ENCODE data around the gene SPEG. TPM values are rescaled to one million over a fixed set of nuclear protein-coding genes. Genes with fewer than 3 reads are reported as not detected.

The SPEG gene
- polyA plus RNA-seq, 1 donor (not counting 4 experiments of a cell fraction or from before 2014, with no cell fraction given) = 18.8 TPM

DNA sequence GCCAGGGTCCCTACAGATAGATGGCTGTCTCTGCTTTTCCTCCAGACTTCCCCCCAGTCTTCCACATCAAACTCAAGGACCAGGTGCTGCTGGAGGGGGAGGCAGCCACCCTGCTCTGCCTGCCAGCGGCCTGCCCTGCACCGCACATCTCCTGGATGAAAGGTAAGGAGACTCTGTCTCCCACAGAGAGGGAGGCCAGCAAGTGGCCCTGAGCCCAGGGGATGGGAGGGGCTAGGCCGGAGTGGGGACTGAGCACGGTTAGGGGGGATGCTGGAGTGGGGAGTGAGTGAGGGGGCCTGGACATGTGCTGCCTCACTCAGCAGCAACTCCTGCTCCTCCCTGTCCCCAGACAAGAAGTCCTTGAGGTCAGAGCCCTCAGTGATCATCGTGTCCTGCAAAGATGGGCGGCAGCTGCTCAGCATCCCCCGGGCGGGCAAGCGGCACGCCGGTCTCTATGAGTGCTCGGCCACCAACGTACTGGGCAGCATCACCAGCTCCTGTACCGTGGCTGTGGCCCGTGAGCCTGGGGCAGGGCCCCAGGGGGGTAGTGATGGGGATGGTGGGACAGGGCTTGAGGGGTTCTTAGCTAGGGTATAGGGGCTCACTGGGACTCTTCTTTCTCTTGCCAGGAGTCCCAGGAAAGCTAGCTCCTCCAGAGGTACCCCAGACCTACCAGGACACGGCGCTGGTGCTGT is 53.7 kb downstream of the SPEG start:
- Histone ChIP-seq H3K4me1 (ENCODE audit: control insufficient read depth, extremely low read depth, insufficient read depth, low read length) (no peaks in the 10 kb centered on the region), H3K79me2 (ENCODE audit: control insufficient read depth, insufficient read depth, low read length) (no peaks in the 10 kb centered on the region), H3K27ac (ENCODE audit: control insufficient read depth, insufficient read depth, low read length) (no peak overlapping the region), H3K9me1 (ENCODE audit: control insufficient read depth, extremely low read depth, insufficient read depth, low read length) (no peaks in the 10 kb centered on the region), H3K36me3 (ENCODE audit: control insufficient read depth in 2 of 2, extremely low read depth in 1 of 2, insufficient read depth in 2 of 2, low read length in 2 of 2) (peaks cover 0 to 3% of the 10 kb centered on the region in 2 experiments), H3K9ac (ENCODE audit: control insufficient read depth, extremely low read depth, insufficient read depth, low read length) (no peak overlapping the region), H3K4me2 (ENCODE audit: control insufficient read depth, extremely low read depth, insufficient read depth, low read depth, low read length) (no peak overlapping the region), H4K20me1 (ENCODE audit: control insufficient read depth, extremely low read depth, insufficient read depth, low read length) (no peaks in the 10 kb centered on the region), H3K9me3 (ENCODE audit: control insufficient read depth, low read depth, low read length) (no peaks in the 10 kb centered on the region), H3K4me3 (ENCODE audit: control insufficient read depth in 2 of 3, extremely low read depth in 1 of 3, insufficient read depth in 2 of 3, low read depth in 1 of 3, low read length in 3 of 3) (no peak overlapping the region), H3K27me3 (ENCODE audit: control insufficient read depth, extremely low read depth, insufficient read depth, low read length) (peaks cover 36% of the 10 kb centered on the region), H2AFZ (ENCODE audit: control insufficient read depth, low read length) (no peak overlapping the region)
- DNase-seq (ENCODE audit: low read depth, low spot score) (no peak), FAIRE-seq (no peak)
- TF ChIP-seq EZH2 (IDR thresholded peaks at IDR 0.05; ENCODE audit: low read length) = no peak
- TF ChIP-seq, protein P1, sequence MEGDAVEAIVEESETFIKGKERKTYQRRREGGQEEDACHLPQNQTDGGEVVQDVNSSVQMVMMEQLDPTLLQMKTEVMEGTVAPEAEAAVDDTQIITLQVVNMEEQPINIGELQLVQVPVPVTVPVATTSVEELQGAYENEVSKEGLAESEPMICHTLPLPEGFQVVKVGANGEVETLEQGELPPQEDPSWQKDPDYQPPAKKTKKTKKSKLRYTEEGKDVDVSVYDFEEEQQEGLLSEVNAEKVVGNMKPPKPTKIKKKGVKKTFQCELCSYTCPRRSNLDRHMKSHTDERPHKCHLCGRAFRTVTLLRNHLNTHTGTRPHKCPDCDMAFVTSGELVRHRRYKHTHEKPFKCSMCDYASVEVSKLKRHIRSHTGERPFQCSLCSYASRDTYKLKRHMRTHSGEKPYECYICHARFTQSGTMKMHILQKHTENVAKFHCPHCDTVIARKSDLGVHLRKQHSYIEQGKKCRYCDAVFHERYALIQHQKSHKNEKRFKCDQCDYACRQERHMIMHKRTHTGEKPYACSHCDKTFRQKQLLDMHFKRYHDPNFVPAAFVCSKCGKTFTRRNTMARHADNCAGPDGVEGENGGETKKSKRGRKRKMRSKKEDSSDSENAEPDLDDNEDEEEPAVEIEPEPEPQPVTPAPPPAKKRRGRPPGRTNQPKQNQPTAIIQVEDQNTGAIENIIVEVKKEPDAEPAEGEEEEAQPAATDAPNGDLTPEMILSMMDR (optimal IDR thresholded peaks at IDR 0.05 in 1 of 3, IDR thresholded peaks at IDR 0.05 in 1 of 3, conservative IDR thresholded peaks at IDR 0.05 in 1 of 3; ENCODE audit: extremely low read depth in 1 of 3, insufficient read depth in 2 of 3, low read length in 3 of 3) = no peak
- dilution Hi-C loops (cut with MboI; ENCODE audit: extremely low pct_ligation_motif_present, low sequenced_read_pairs) = no loop called here

DNA sequence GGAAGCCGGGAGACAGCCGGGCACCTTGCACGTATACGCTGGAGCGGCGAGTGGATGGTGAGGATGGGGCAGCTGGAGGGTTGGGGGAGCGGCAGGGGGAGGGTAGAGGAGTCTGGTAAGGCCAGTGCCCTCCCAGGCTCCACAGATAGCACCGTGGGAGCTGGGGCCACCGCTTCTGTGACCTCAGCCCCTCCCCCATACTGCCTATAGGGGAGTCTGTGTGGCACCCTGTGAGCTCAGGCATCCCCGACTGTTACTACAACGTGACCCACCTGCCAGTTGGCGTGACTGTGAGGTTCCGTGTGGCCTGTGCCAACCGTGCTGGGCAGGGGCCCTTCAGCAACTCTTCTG is 54.2 kb downstream of the SPEG start:
- DNase-seq (ENCODE audit: low read depth, low spot score) (no peak), FAIRE-seq (no peak)
- H3K36me3 ChIP-seq (ENCODE audit: control insufficient read depth in 2 of 2, extremely low read depth in 1 of 2, insufficient read depth in 2 of 2, low read length in 2 of 2) = peaks cover 0 to 3% of the 10 kb centered on the region in 2 experiments
- no peak overlapping the region for H3K27ac ChIP-seq (ENCODE audit: control insufficient read depth, insufficient read depth, low read length)
- H3K9me3 ChIP-seq (ENCODE audit: control insufficient read depth, low read depth, low read length) = no peaks in the 10 kb centered on the region
- no peaks in the 10 kb centered on the region for H4K20me1 ChIP-seq (ENCODE audit: control insufficient read depth, extremely low read depth, insufficient read depth, low read length)
- H3K4me2 ChIP-seq (ENCODE audit: control insufficient read depth, extremely low read depth, insufficient read depth, low read depth, low read length) = no peak overlapping the region
- no peaks in the 10 kb centered on the region for H3K4me1 ChIP-seq (ENCODE audit: control insufficient read depth, extremely low read depth, insufficient read depth, low read length)
- no peaks in the 10 kb centered on the region for H3K79me2 ChIP-seq (ENCODE audit: control insufficient read depth, insufficient read depth, low read length)
- peaks cover 34% of the 10 kb centered on the region for H3K27me3 ChIP-seq (ENCODE audit: control insufficient read depth, extremely low read depth, insufficient read depth, low read length)
- dilution Hi-C loops (cut with MboI; ENCODE audit: extremely low pct_ligation_motif_present, low sequenced_read_pairs) = no loop called here
- no peaks in the 10 kb centered on the region for H3K9me1 ChIP-seq (ENCODE audit: control insufficient read depth, extremely low read depth, insufficient read depth, low read length)
- TF ChIP-seq, protein P1 (optimal IDR thresholded peaks at IDR 0.05 in 1 of 3, IDR thresholded peaks at IDR 0.05 in 1 of 3, conservative IDR thresholded peaks at IDR 0.05 in 1 of 3; ENCODE audit: extremely low read depth in 1 of 3, insufficient read depth in 2 of 3, low read length in 3 of 3) = no peak
- TF ChIP-seq EZH2 (IDR thresholded peaks at IDR 0.05; ENCODE audit: low read length) = no peak
- H3K4me3 ChIP-seq (ENCODE audit: control insufficient read depth in 2 of 3, extremely low read depth in 1 of 3, insufficient read depth in 2 of 3, low read depth in 1 of 3, low read length in 3 of 3) = no peak overlapping the region
- no peak overlapping the region for H2AFZ ChIP-seq (ENCODE audit: control insufficient read depth, low read length)
- H3K9ac ChIP-seq (ENCODE audit: control insufficient read depth, extremely low read depth, insufficient read depth, low read length) = no peak overlapping the region
